H1 (cell line): ENCODE data around the gene SYMPK. TPM values are rescaled to one million over a fixed set of nuclear protein-coding genes. Genes with fewer than 3 reads are reported as not detected.

ENCODE experiments used
- ASH2L ChIP-seq: fragments of 200-600, 300-600 bp; sonication (generic); IDR thresholded peaks from one replicate; pipeline ENCODE4 v1.7.1; 2017; ENCODE audit warnings: low read length
- BRCA1 ChIP-seq: IDR thresholded peaks from 2 replicates; pipeline ENCODE4 v1.6.1; 2012; ENCODE audit warnings: low read depth, low read length, improper control_type of control experiment
- CTBP2 ChIP-seq: IDR thresholded peaks from 2 replicates; pipeline ENCODE4 v1.7.0; 2011; ENCODE audit warnings: borderline replicate concordance, mild to moderate bottlenecking, moderate library complexity, mixed read lengths, low read length; ENCODE audit not compliant: insufficient read depth, insufficient read length
- JUN ChIP-seq: IDR thresholded peaks from 2 replicates; pipeline ENCODE4 v1.6.1; 2011; ENCODE audit warnings: low read depth, mild to moderate bottlenecking, improper control_type of control experiment, low read length
- polyA plus RNA-seq, 7 experiments: library from polyadenylated mRNA; depleted of rRNA in 3 of 7; stranded (reverse) in 5 of 7; unstranded in 2 of 7; fragments of >200 nt in 5 of 7; fragments of 200-250 nt in 2 of 7; gene quantifications; 1 replicate in 5 of 7; 2 replicates in 1 of 7; 4 replicates in 1 of 7; pipeline versions ENCODE4 v1.2.1 to v1.2.3, GENCODE V29; 2011 to 2013; ENCODE audit warnings: missing spikeins in 2 of 7, mixed read lengths in 2 of 7
- total RNA-seq: library from RNA; stranded (reverse); fragmentation: NEBNext Ultra II Directional; extraction: Animal tissue kit (Norgen Biotek cat#: 25700); gene quantifications from 2 replicates; pipeline ENCODE4 v1.2.1, GENCODE V29; 2021

SYMPK gene
- total and polyA plus RNA-seq, 2 of the 8 experiments (the other 6 are each of a cell fraction or from before 2014, with no cell fraction given) = 93.6 to 99.5 TPM

DNA sequence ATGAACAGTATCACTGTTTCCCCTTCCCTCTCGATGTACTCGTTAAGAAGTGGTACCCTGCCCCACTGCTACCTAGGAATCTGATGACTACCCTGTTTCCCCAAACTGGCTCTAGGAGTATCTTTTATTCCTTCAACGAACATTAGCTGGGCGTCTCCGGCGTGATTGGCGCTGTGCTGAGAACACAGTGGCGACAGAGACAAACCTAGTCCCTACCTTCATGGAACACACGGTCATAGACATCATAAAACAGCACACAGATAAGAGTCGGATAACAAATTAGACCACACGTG, 730 bp downstream of the SYMPK start (continued):
- TF ChIP-seq ASH2L (no peak), CTBP2 (no peak), BRCA1 (no peak), JUN (no peak)
